ENCODE measurements around the gene DISC1.

DNA sequence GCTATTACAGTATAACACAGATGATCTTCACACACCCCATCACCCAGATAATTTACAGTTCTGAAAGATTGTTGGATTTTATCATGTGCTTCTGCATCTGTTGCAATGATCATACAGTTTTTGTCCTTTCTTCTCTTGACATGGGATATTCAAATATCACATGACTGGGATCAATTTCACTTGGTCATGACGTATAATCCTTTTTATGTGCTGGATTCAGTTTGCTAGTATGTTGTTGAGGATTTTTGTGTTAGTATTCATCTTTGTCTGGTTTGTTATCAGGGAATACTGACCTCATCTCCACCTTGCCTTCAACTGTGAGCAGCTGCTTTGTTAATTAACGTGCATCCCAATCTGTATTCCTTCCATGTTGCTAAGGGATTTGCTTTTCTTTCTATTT, 44.7 kb upstream of the DISC1 start:
- TF ChIP-seq EZH2 (IDR thresholded peaks at IDR 0.05; ENCODE audit: insufficient read depth, poor library complexity, severe bottlenecking) (no peak), EZH2phosphoT487 (IDR thresholded peaks at IDR 0.05; ENCODE audit: insufficient read depth, low read depth) (no peak)

Data from GM23248 (cell line).